Camera-type eye (tissue), 1 donor: ENCODE measurements around the gene ELSPBP1. TPM values are rescaled to one million over a fixed set of nuclear protein-coding genes. Genes with fewer than 3 reads are reported as not detected.

Experiments used
- total RNA-seq: library from RNA; depleted of rRNA; stranded (reverse); fragments of >200 nt; gene quantifications from one replicate; pipeline ENCODE4 v1.2.3, GENCODE V29; 2014

The ELSPBP1 gene
- total RNA-seq: 1.5 TPM

DNA sequence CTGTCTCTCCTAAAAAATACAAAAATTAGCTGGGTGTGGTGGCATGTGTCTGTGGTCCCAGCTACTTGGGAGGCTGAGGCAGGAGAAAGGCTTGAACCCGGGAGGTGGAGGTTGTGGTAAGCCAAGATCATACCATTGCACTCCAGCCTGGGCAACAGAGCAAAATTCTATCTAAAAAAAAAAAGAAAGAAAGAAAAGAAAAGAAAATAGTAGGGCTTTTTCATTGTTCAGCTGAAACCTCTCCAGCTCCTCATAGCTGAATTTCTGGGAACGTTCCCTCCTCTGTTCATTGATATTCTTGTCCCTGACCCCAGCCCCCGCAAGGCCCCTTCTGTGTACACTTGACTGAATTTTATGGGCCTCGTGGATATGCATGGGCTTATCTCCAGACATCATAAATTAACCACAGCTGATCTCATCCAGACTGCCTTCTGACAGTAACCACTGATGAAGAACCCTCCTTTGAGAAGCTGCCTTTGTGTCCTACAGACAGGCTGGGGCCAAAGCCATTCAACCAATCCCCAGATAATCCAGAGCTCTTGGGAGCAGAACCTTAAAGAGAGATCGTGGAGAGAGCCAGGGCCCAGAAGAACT lies at the start of gene ELSPBP1:
ELSPBP1 (plus strand) TSS at position 424 of the 594 bp plus-strand sequence. CDS start 14,036 bp downstream, outside the sequence.

DNA sequence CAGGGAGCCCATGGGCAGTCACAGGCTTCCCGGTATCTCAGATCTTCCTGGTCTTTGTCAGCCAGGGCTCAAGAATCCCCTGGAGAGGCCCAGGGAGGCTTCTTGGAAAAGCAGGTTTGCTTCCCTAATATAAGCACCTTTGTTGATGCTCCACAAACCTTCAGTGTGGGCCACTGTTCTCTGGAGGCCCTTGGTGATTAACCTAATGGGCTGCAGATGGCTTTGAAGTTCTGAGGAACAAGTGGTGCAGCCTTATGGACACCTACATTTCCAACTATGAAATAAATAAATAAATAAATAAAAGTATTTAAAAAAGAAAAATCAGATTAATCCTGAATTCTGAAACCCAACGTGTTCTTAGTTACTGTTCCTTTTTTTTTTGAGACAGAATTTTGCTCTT lies 2.4 kb upstream of the ELSPBP1 start, which contains the start of gene BSPH1:
BSPH1 (minus strand) TSS at position 101 of the 400 bp plus-strand sequence; CDS start at position 12, 89 bp downstream.

DNA sequence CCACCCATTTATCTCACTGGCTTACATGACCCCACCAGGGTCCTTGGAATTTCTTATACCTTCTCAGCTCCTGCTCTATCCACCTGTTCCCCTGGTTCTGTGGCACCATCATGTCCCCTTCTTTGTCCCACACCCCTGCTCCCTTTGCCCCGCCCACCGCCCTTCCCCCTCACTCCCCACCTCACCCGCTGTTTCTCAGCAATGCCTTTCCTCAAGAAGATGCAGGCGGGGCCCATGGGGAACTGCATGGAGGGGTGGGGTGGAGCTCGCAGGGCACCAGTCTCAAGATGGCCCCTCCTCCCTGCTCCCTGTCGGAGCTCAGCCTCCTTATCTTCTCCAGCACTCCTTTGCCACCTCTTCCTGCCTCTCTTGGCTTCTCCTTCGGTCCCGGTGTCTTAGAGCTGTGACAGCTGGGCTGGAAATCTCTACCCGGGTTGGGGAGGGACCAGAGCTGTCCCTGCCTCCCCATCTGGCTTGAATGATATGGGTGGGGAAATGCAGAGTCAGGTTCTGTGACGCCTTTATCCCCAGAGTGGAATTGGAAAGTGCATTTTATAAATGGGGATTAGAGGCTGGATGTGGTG lies 49.3 kb downstream of the ELSPBP1 start, which contains the start of gene CABP5:
CABP5 (minus strand) TSS at position 405 of the 584 bp plus-strand sequence; CDS start at position 248, 157 bp downstream.

Other genes starting within 250 kb of the ELSPBP1 start
- gene NOP53, start 249.1 kb upstream of the ELSPBP1 start, total RNA-seq: 157 TPM
- gene SELENOW, start 215.9 kb upstream of the ELSPBP1 start, total RNA-seq: 123 TPM
- not detected for gene TPRX1, start 190.1 kb upstream of the ELSPBP1 start, total RNA-seq
- 229 TPM for gene CRX, start 172.7 kb upstream of the ELSPBP1 start, total RNA-seq
- gene TPRX2, start 135.4 kb upstream of the ELSPBP1 start, total RNA-seq: not detected
- gene SULT2A1, start 108.3 kb upstream of the ELSPBP1 start, total RNA-seq: not detected
- 1.6 TPM for gene BSPH1, start 2.5 kb upstream of the ELSPBP1 start, total RNA-seq
- gene CABP5, start 49.4 kb downstream of the ELSPBP1 start, total RNA-seq: 43.1 TPM
- 42.7 TPM for gene PLA2G4C, start 116.2 kb downstream of the ELSPBP1 start, total RNA-seq
- gene LIG1, start 175.7 kb downstream of the ELSPBP1 start, total RNA-seq: 44.2 TPM
- gene ZSWIM9, start 176.0 kb downstream of the ELSPBP1 start, total RNA-seq: 6.2 TPM